ENCODE data around the gene RAB8B. TPM values are rescaled to one million over a fixed set of nuclear protein-coding genes. Genes with fewer than 3 reads are reported as not detected.

Gene RAB8B
- total and polyA plus RNA-seq, 10 of the 15 experiments (the other 5 are each of a cell fraction or from before 2014, with no cell fraction given) = 17.8 to 104 (median 65.1) TPM

DNA sequence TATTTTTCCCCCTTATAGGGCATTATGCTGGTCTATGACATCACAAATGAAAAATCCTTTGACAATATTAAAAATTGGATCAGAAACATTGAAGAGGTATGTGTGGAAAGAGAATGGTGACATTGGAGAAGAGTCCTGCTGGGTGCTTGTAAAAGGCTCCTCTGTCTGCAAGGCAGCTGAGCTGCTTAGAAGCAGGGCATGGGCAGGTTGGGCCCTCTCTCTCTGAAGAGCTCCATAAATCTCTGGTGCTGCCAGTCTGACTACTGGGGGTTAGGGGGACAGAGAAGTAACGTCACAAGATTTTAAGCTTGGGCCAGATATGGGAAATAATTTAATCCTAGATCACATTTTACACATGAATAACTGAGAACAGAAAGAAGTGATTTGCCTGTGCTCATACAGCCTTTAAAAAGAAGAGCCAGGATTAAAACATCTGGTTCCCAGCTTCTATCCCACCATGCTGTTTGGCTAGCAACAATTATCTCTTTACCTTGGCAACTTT lies 66.1 kb downstream of the RAB8B start:
- TF ChIP-seq SIN3A (IDR thresholded peaks at IDR 0.05; ENCODE audit: low read depth, low read length) = no peak
- TF ChIP-seq HSF1 (IDR thresholded peaks at IDR 0.05; ENCODE audit: low read depth, low read length) = no peak
- no peak for TF ChIP-seq MAX (IDR thresholded peaks at IDR 0.05; ENCODE audit: low read depth, low read length)
- TF ChIP-seq STAT1 (conservative IDR thresholded peaks at IDR 0.05) = no peak
- TF ChIP-seq USF1 (IDR thresholded peaks at IDR 0.05; ENCODE audit: borderline replicate concordance, extremely low read length, insufficient read depth, low read depth, low read length) = no peak
- no peak for TF ChIP-seq CBX5 (IDR thresholded peaks at IDR 0.05; ENCODE audit: low read depth)
- no peak for TF ChIP-seq SPI1 (IDR thresholded peaks at IDR 0.05; ENCODE audit: borderline replicate concordance, insufficient read depth, low read depth, low read length)
- TF ChIP-seq MYB (IDR thresholded peaks at IDR 0.05; ENCODE audit: borderline replicate concordance, low read depth, low read length) = no peak
- TF ChIP-seq ZNF687 (IDR thresholded peaks at IDR 0.05) = no peak
- Histone ChIP-seq H3K9ac (ENCODE audit: control insufficient read depth, insufficient read depth, low read length) (no peak overlapping the region), H3K27ac (ENCODE audit: control insufficient read depth, insufficient read depth) (no peak overlapping the region), H2AFZ (ENCODE audit: control insufficient read depth, low read depth, low read length) (no peak overlapping the region), H4K20me1 (ENCODE audit: control insufficient read depth, insufficient read depth) (no peaks in the 10 kb centered on the region), H3K4me3 (no peak overlapping the region), H3K27me3 (replicated peaks in 1 of 2; ENCODE audit: control insufficient read depth in 2 of 2, insufficient read depth in 2 of 2, low read length in 1 of 2) (no peaks in the 10 kb centered on the region), H3K4me1 (ENCODE audit: control insufficient read depth, insufficient read depth, low read length) (no peaks in the 10 kb centered on the region), H3K9me3 (replicated peaks; ENCODE audit: control insufficient read depth, insufficient read depth, low read length) (no peaks in the 10 kb centered on the region), H3K79me2 (ENCODE audit: control insufficient read depth, insufficient read depth, low read length) (no peaks in the 10 kb centered on the region), H3K4me2 (ENCODE audit: control insufficient read depth, insufficient read depth) (no peak overlapping the region), H3K36me3 (ENCODE audit: control insufficient read depth in 2 of 2, insufficient read depth in 2 of 2, low read length in 1 of 2) (peaks cover 0 to 12% of the 10 kb centered on the region in 2 experiments)
- no peak for ATAC-seq
- POLR2A ChIA-PET = no interaction called here
- no TSS peak for BruUV-seq (replicated peaks)
- FAIRE-seq = no peak
- CTCF ChIA-PET = no interaction called here
- RAD21 ChIA-PET (ENCODE audit: unreplicated experiment) = no interaction called here
- DNase-seq (ENCODE audit: low read depth, low spot score) = no peak
- in situ Hi-C loops (cut with MboI) (no loop called here), intact Hi-C loops (cut with micrococcal nuclease; ENCODE audit: unreplicated experiment) (no loop called here)
- 100% methylated on average over 1 of the region's 1 CpG for WGBS (ENCODE audit: insufficient coverage, insufficient replicate concordance, low lambda C conversion rate, missing lambda C conversion rate)
- SMC1A ChIA-PET (ENCODE audit: uncharacterized antibody, unreplicated experiment) = interaction anchor here (0.8 to 1.6 kb wide), 2 partner anchors 12 to 64 kb away, joined by 3 to 4 read pairs; no protein-coding TSS in a partner anchor

Data from GM12878 (cell line).